Spleen (tissue), 11 donors: ENCODE measurements around the gene CD3D. TPM values are rescaled to one million over a fixed set of nuclear protein-coding genes. Genes with fewer than 3 reads are reported as not detected.

Source experiments
- DNase-seq: peaks from one replicate; pipeline ENCODE4 v3.0.0-alpha.2; 2020
- H3K27ac ChIP-seq, 8 donors: fragments of 200-600 bp; sonication (generic) in 7 of 8; 1 replicate in 4 of 8; 2 replicates in 4 of 8; pipeline versions ENCODE4 v1.5.0 to v1.8.0; 2016 to 2021; ENCODE audit warnings: inconsistent platforms in 4 of 8, mild to moderate bottlenecking in 4 of 8, moderate library complexity in 1 of 8
- H3K27me3 ChIP-seq, 7 donors: fragments of 200-600 bp; sonication (generic) in 6 of 7; replicated peaks in 1 of 7; 1 replicate in 4 of 7; 2 replicates in 3 of 7; pipeline versions ENCODE4 v1.5.0 to v1.8.0; 2016 to 2021; ENCODE audit warnings: inconsistent platforms in 3 of 7, mild to moderate bottlenecking in 1 of 7
- H3K36me3 ChIP-seq, 6 donors: fragments of 200-600 bp; sonication (generic) in 5 of 6; 1 replicate in 4 of 6; 2 replicates in 2 of 6; pipeline versions ENCODE4 v1.5.0 to v1.8.0; 2016 to 2021; ENCODE audit warnings: inconsistent platforms in 2 of 6
- H3K4me1 ChIP-seq, 6 donors: fragments of 200-600 bp; sonication (generic) in 5 of 6; 1 replicate in 3 of 6; 2 replicates in 3 of 6; pipeline versions ENCODE4 v1.5.0 to v1.8.0; 2016 to 2021; ENCODE audit warnings: inconsistent platforms in 3 of 6
- H3K4me3 ChIP-seq, 8 donors: fragments of 200-600 bp; sonication (generic) in 7 of 8; 1 replicate in 4 of 8; 2 replicates in 4 of 8; pipeline versions ENCODE4 v1.5.0 to v1.8.0; 2016 to 2021; ENCODE audit warnings: inconsistent platforms in 4 of 8, mild to moderate bottlenecking in 4 of 8, moderate library complexity in 2 of 8
- H3K9me3 ChIP-seq, 8 donors: fragments of 200-600 bp; sonication (generic) in 7 of 8; 1 replicate in 4 of 8; 2 replicates in 4 of 8; pipeline versions ENCODE4 v1.5.0 to v1.8.0; 2016 to 2021; ENCODE audit warnings: inconsistent platforms in 4 of 8
- POLR2A ChIP-seq, 3 donors: fragments of 450-650 bp; IDR thresholded peaks; one replicate each; pipeline ENCODE4 v1.5.1; 2017; ENCODE audit warnings: antibody characterized with exemption in 3 of 3, mild to moderate bottlenecking in 1 of 3
- POLR2AphosphoS5 ChIP-seq, 3 donors: sonication (generic); formaldehyde crosslinking; IDR thresholded peaks; one replicate each; pipeline ENCODE4 v1.5.1; 2017; ENCODE audit warnings: antibody characterized with exemption in 3 of 3
- WGBS, 5 donors: extraction: QIAGEN DNeasy Blood & Tissue Kit in 3 of 5; methylation state at CpG; one replicate each; pipeline versions ENCODE4 v1.1.5 to v1.1.7; 2013 to 2018; 5-methylcytosine and 5-hydroxymethylcytosine counted together
- intact Hi-C: fragments of 100-400 bp; cut with DNase I; formaldehyde crosslinking; loops from one replicate; pipeline ENCODE4 v1.15.0; 2023; ENCODE audit warnings: low total_unique reads
- polyA plus RNA-seq, 3 donors: library from polyadenylated mRNA; stranded (reverse); fragments of 200-250 nt; gene quantifications; one replicate each; pipeline ENCODE4 v1.2.1, GENCODE V29; 2013
- total RNA-seq, 7 donors: library from RNA; depleted of rRNA in 3 of 7; stranded (reverse); fragments of >200 nt in 3 of 7; fragmentation: NEBNext Ultra II Directional in 4 of 7; extraction: Animal tissue kit (Norgen Biotek cat#: 25700) in 4 of 7; gene quantifications; one replicate each; pipeline versions ENCODE4 v1.1.0 to v1.2.1, GENCODE V29; 2016 to 2021
- TF ChIP-seq, protein P1 (sequence below), 11 experiments: fragments of 200-600 bp in 7 of 11; fragments of 450-650 bp in 4 of 11; sonication (generic) in 4 of 11; IDR thresholded peaks in 8 of 11; conservative IDR thresholded peaks in 3 of 11; 1 replicate in 7 of 11; 2 replicates in 4 of 11; pipeline versions ENCODE4 v1.4.0 to v1.8.0; 2016 to 2021; ENCODE audit warnings: antibody characterized with exemption in 11 of 11, inconsistent platforms in 4 of 11, mild to moderate bottlenecking in 1 of 11
- donor health status: healthy with polysubstance abuse.
- donor health status: DM: no; HTN: no; CAD: no; lungs with moderate emphysema.
- donor health status: DM: no; HTN: no; CAD: no.
- donor health status: Bipolar disorder and iron deficiency.
- donor health status: healthy.
- donor health status: DM: no; HTN: no; CAD: no.
- donor health status: DM: yes; HTN: yes; CAD: no.

CD3D gene
- total and polyA plus RNA-seq, 10 donors = 27.3 to 70.7 (median 42.3) TPM

- peaks cover 0 to 7% (median 0%) of the 10 kb centered on the region in 7 donors for H3K27me3 ChIP-seq
- H3K27ac ChIP-seq = peak overlapping the region in 2 of 8 donors; percentile 42 to 82
- no peaks in the 10 kb centered on the region for H3K9me3 ChIP-seq
- intact Hi-C loops = no loop called here
- no peak overlapping the region for H3K4me3 ChIP-seq
- DNase-seq = no peak
- no peaks in the 10 kb centered on the region for H3K36me3 ChIP-seq
- 76 to 95% (median 86%) methylated on average over 3 of the region's 3 CpGs for WGBS, 5 donors
- peaks cover 23 to 75% (median 62%) of the 10 kb centered on the region in 6 donors for H3K4me1 ChIP-seq
- TF ChIP-seq, protein P1, sequence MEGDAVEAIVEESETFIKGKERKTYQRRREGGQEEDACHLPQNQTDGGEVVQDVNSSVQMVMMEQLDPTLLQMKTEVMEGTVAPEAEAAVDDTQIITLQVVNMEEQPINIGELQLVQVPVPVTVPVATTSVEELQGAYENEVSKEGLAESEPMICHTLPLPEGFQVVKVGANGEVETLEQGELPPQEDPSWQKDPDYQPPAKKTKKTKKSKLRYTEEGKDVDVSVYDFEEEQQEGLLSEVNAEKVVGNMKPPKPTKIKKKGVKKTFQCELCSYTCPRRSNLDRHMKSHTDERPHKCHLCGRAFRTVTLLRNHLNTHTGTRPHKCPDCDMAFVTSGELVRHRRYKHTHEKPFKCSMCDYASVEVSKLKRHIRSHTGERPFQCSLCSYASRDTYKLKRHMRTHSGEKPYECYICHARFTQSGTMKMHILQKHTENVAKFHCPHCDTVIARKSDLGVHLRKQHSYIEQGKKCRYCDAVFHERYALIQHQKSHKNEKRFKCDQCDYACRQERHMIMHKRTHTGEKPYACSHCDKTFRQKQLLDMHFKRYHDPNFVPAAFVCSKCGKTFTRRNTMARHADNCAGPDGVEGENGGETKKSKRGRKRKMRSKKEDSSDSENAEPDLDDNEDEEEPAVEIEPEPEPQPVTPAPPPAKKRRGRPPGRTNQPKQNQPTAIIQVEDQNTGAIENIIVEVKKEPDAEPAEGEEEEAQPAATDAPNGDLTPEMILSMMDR (IDR thresholded peaks at IDR 0.05 in 8 of 11, conservative IDR thresholded peaks at IDR 0.05 in 3 of 11) = no peak
- TF ChIP-seq POLR2AphosphoS5 (IDR thresholded peaks at IDR 0.05) = no peak
These were observed 22.0 kb downstream of the CD3D start for GRCh38 chr11:118320515-118320914.

- 10 to 19% (median 18%) methylated on average over 1 of the region's 1 CpG for WGBS, 5 donors
- Histone ChIP-seq H3K9me3 (no peaks in the 10 kb centered on the region), H3K4me1 (peaks cover 23 to 87% (median 68%) of the 10 kb centered on the region in 6 donors), H3K36me3 (peaks cover 0 to 3% (median 0%) of the 10 kb centered on the region in 6 donors), H3K4me3 (no peak overlapping the region), H3K27me3 (peaks cover 0 to 12% (median 2%) of the 10 kb centered on the region in 7 donors), H3K27ac (peak overlapping the region in 5 of 8 donors; percentile 22 to 84 (median 80))
- intact Hi-C loops = no loop called here
- DNase-seq = no peak
- TF ChIP-seq, protein P1 (IDR thresholded peaks at IDR 0.05 in 8 of 11, conservative IDR thresholded peaks at IDR 0.05 in 3 of 11) = no peak
- no peak for TF ChIP-seq POLR2A (IDR thresholded peaks at IDR 0.05)
- TF ChIP-seq POLR2AphosphoS5 (IDR thresholded peaks at IDR 0.05) = no peak
These were observed 23.2 kb downstream of the CD3D start for GRCh38 chr11:118319337-118319707.

DNA sequence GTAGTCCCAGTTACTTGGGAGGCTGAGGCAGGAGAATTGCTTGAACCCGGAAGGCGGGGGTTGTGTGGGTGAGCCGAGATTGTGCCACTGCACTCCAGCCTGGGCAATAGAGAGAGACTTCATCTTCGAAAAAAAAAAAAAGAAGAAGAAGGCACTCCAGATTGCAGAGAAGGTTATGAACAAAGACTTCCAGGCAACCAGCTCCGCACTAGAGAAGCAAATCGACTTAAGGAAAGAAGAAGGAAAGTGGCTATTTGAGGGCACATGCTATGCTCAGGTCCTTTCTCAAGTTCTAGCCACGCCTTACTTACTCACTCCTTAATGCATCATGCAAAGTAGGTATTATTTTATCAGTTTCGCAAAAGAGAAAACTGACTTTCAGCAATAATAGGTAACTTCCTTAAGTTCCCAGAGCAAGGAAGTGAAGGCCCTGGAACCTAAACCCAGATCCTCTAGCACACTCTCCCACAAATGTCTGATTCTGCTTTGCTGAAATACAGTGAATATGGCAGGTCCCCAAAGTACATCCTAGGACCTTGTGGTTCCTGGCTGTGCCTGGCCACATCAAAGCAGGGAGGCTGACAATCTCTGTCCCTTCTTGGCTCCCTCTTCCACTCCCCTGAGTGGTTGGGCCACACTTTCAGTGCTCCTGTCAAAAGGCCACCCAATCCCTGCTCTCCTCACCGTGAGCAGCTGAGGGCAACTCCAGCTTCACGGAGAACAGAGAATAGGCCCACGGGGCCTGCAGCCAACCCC, 23.7 kb downstream of the CD3D start:
- TF ChIP-seq POLR2AphosphoS5 (IDR thresholded peaks at IDR 0.05) (no peak), POLR2A (IDR thresholded peaks at IDR 0.05) (no peak)
- TF ChIP-seq, protein P1 (IDR thresholded peaks at IDR 0.05 in 8 of 11, conservative IDR thresholded peaks at IDR 0.05 in 3 of 11) = no peak
- Histone ChIP-seq H3K4me1 (peaks cover 23 to 92% (median 68%) of the 10 kb centered on the region in 6 donors), H3K27ac (peak overlapping the region in 5 of 8 donors; percentile 28 to 84 (median 80))

GRCh38 chr11:118318124-118318523, 24.4 kb downstream of the CD3D start:
- WGBS, 5 donors = 70 to 84% (median 78%) methylated on average over 4 of the region's 4 CpGs
- intact Hi-C loops = no loop called here
- H3K27me3 ChIP-seq = peaks cover 0 to 23% (median 4%) of the 10 kb centered on the region in 7 donors
- H3K4me1 ChIP-seq = peaks cover 23 to 98% (median 68%) of the 10 kb centered on the region in 6 donors
- H3K36me3 ChIP-seq = peaks cover 0 to 14% (median 0%) of the 10 kb centered on the region in 6 donors
- H3K27ac ChIP-seq = peak overlapping the region in 5 of 8 donors; percentile 22 to 84 (median 80)
- TF ChIP-seq, protein P1 (IDR thresholded peaks at IDR 0.05 in 8 of 11, conservative IDR thresholded peaks at IDR 0.05 in 3 of 11) = no peak
- TF ChIP-seq POLR2AphosphoS5 (IDR thresholded peaks at IDR 0.05) (no peak), POLR2A (IDR thresholded peaks at IDR 0.05) (no peak)
- no peaks in the 10 kb centered on the region for H3K9me3 ChIP-seq
- H3K4me3 ChIP-seq = no peak overlapping the region
- DNase-seq = no peak

More for the DNA sequence above, 23.7 kb downstream of the CD3D start:
- Histone ChIP-seq H3K27me3 (peaks cover 0 to 17% (median 4%) of the 10 kb centered on the region in 7 donors), H3K4me3 (no peak overlapping the region), H3K9me3 (no peaks in the 10 kb centered on the region), H3K36me3 (peaks cover 0 to 9% (median 0%) of the 10 kb centered on the region in 6 donors)
- no peak for DNase-seq
- intact Hi-C loops = no loop called here
- 73 to 84% (median 76%) methylated on average over 11 of the region's 11 CpGs for whole genome bisulfite sequencing, 5 donors
